ENCODE results near the gene XRRA1.
"Not testable (repeated sequence)": the region's sequence is repeated elsewhere in the genome, so short reads cannot be mapped to it uniquely, and the experiment has no call there.

Gene XRRA1, protein sequence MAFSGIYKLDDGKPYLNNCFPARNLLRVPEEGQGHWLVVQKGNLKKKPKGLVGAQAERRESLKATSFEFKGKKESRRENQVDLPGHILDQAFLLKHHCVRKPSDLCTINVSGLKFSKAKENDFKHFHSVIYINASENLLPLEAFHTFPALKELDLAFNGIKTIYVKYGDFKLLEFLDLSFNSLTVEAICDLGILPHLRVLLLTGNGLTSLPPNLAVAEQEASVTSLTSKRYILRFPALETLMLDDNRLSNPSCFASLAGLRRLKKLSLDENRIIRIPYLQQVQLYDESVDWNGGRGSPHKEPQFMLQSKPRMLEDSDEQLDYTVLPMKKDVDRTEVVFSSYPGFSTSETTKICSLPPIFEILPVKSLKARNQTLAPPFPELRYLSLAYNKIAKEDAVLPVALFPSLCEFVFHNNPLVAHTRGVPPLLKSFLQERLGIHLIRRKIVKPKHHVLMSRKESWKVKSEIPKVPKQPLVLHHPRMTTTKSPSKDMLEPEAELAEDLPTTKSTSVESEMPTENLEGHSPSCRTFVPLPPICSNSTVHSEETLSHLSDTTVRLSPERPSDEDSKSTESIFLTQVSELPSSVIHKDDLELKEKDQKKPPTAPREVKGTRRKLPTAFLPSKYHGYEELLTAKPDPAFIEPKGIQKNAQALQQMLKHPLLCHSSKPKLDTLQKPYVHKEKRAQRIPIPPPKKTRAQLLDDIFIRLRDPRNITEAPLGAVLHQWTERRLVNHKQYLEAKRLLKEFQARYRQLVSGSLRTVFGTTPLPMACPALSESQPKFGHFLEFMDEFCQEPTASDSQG

DNA sequence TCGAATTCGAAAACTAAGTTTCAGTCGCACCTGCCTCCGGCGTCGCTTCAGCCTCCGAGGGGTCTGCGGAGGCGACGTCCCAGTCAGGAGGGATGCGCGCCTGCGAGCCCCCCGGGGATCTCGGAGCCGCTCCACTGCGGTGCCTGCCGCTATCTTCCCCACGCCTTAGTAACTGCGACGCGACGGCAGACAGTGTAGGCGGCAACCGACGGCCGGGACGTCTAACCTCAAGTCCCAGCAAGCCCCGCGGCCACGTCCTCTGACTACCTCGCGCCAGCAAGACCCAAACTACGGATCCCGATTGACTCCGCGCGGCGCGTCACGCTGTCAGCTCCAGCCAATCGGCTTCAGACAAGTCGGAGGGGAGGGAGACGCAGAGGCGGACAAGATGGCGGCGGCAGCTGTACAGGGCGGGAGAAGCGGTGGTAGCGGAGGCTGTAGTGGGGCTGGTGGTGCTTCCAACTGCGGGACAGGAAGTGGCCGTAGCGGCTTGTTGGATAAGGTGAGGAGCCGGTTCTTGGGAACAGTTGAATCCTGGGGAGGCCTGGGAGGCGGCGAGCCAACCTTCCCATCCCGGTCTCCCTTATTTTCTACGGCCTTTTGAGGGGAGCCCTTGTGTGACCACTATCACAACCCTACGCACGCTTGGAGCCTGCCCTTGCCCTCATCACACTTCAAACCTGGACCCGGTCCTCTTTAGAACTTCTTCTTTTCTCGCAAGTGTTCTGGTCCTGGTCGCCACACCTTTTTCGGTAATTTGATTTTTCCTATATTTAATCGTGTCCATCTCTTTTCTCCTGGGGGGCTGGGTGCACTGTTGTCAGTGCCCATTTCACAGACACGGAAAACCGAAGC is at the start of gene XRRA1, which contains the start of gene SPCS2:
Gene XRRA1, minus strand, starts transcription at position 194 of the 855 bp plus-strand sequence. CDS start 8,213 bp downstream, outside the sequence.
Gene SPCS2, plus strand, starts transcription at position 369 of the 855 bp plus-strand sequence. Its CDS starts 20 bp downstream, at position 389.
- Histone ChIP-seq H3K27ac (ENCODE audit: low read length) (peak within 1 kb of the TSS; percentile 68), H3K9ac (ENCODE audit: low read length) (peak within 1 kb of the TSS; percentile 90)

DNA sequence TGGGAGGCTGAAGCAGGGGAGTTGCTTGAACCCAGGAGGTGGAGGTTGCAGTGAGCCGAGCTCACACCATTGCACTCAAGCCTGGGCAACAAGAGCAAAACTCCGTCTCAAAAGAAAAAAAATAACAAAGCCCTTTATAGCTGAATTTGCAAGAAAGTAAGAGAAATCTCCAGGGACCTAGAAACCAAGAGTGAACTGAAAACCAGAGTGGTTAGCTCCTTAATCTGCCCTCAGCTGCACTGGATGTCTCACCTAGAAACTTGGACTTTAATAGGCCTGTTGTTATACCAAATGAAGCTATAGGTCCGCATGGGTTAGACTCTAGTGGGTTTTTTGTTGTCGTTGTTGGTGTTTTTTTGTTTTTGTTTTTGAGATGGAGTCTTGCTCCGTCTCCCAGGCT is 44.0 kb upstream of the XRRA1 start:
- Histone ChIP-seq H3K4me3 (ENCODE audit: low read length) (no peak overlapping the region), H3K27ac (ENCODE audit: low read length) (no peak overlapping the region), H3K9ac (ENCODE audit: low read length) (no peak overlapping the region), H3K4me1 (ENCODE audit: control insufficient read depth, low read depth, low read length) (no peaks in the 10 kb centered on the region), H3K27me3 (ENCODE audit: control insufficient read depth, insufficient read depth, low read length) (no peaks in the 10 kb centered on the region), H3K36me3 (ENCODE audit: control insufficient read depth, low read depth, low read length) (peaks cover 13% of the 10 kb centered on the region), H3K9me3 (ENCODE audit: control insufficient read depth, low read depth, low read length) (no peaks in the 10 kb centered on the region)

More for the DNA sequence above, at the start of gene XRRA1, which contains the start of gene SPCS2:
- Histone ChIP-seq H3K9me3 (ENCODE audit: control insufficient read depth, low read depth, low read length) (no peaks in the 10 kb centered on the region), H3K27me3 (ENCODE audit: control insufficient read depth, insufficient read depth, low read length) (no peaks in the 10 kb centered on the region), H3K4me3 (ENCODE audit: low read length) (peak within 1 kb of the TSS; percentile 88), H3K36me3 (ENCODE audit: control insufficient read depth, low read depth, low read length) (peaks cover 6% of the 10 kb centered on the region), H3K4me1 (ENCODE audit: control insufficient read depth, low read depth, low read length) (peaks cover 7% of the 10 kb centered on the region)

DNA sequence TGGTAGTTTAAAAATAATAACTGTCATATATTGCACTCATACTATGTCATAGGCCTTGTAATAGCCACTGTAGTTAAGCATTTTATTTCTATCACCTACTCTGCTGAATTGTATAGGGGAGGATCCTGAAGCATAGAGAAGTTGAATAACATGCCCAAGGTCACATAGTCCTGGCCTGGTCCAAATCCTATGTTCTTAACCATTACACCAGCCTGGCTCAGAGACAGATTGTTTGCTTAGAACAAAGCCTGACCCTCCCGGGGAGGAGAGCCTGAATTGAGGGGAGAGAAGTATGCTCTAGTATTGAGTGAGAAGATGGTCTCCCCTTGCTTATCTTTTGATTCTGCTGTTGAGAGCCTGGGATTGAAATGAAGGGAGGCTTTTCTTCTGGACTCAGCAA is 42.0 kb upstream of the XRRA1 start:
- no peak overlapping the region for H3K4me3 ChIP-seq (ENCODE audit: low read length)
- no peak overlapping the region for H3K27ac ChIP-seq (ENCODE audit: low read length)
- peaks cover 13% of the 10 kb centered on the region for H3K36me3 ChIP-seq (ENCODE audit: control insufficient read depth, low read depth, low read length)
- no peaks in the 10 kb centered on the region for H3K27me3 ChIP-seq (ENCODE audit: control insufficient read depth, insufficient read depth, low read length)
- H3K9me3 ChIP-seq (ENCODE audit: control insufficient read depth, low read depth, low read length) = no peaks in the 10 kb centered on the region
- H3K9ac ChIP-seq (ENCODE audit: low read length) = no peak overlapping the region
- no peaks in the 10 kb centered on the region for H3K4me1 ChIP-seq (ENCODE audit: control insufficient read depth, low read depth, low read length)

DNA sequence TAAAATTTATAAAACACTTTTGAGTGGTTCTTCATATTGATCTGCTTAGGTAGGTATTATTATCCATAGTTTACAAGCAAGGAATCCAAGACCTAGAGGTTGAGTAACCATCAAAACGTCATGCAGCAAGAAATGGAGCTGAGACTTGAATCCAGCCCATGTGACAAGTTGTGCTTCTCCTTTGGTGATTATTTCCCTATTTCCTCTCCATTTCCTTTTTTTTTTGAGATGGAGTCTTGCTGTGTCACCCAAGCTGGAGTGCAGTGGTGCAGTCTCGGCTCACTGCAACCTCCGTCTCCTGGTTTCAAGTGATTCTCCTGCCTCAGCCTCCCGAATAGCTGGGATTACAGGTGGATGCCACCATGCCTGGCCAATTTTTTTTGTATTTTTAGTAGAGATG is 41.3 kb upstream of the XRRA1 start:
- not testable (repeated sequence) for H3K27ac ChIP-seq (ENCODE audit: low read length); H3K4me3 ChIP-seq (ENCODE audit: low read length); H3K36me3 ChIP-seq (ENCODE audit: control insufficient read depth, low read depth, low read length); H3K27me3 ChIP-seq (ENCODE audit: control insufficient read depth, insufficient read depth, low read length); H3K9ac ChIP-seq (ENCODE audit: low read length); H3K9me3 ChIP-seq (ENCODE audit: control insufficient read depth, low read depth, low read length); H3K4me1 ChIP-seq (ENCODE audit: control insufficient read depth, low read depth, low read length)

DNA sequence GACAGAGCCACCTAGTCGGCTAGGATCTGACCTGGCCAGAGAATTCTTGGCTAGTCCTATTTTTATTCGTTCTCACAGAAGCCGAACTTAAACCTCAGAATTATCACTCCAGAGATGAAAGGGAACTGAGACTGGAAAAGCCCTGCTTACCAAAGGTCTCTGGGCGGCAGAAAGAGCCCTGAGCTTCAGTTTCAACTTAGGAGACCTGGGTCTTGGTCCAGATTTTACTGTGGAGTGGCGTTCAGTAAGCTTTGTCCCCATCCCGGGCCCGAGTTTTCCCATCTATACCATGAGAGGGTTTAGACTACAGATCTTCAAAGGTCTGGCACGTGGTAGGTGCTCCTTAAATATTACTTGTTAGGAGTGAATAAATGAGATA is 40.4 kb upstream of the XRRA1 start:
- Histone ChIP-seq H3K4me3 (ENCODE audit: low read length) (peak overlapping the region; percentile 87), H3K27ac (ENCODE audit: low read length) (no peak overlapping the region), H3K9ac (ENCODE audit: low read length) (peak overlapping the region; percentile 75), H3K4me1 (ENCODE audit: control insufficient read depth, low read depth, low read length) (no peaks in the 10 kb centered on the region), H3K9me3 (ENCODE audit: control insufficient read depth, low read depth, low read length) (no peaks in the 10 kb centered on the region), H3K36me3 (ENCODE audit: control insufficient read depth, low read depth, low read length) (peaks cover under 1% of the 10 kb centered on the region), H3K27me3 (ENCODE audit: control insufficient read depth, insufficient read depth, low read length) (no peaks in the 10 kb centered on the region)

DNA sequence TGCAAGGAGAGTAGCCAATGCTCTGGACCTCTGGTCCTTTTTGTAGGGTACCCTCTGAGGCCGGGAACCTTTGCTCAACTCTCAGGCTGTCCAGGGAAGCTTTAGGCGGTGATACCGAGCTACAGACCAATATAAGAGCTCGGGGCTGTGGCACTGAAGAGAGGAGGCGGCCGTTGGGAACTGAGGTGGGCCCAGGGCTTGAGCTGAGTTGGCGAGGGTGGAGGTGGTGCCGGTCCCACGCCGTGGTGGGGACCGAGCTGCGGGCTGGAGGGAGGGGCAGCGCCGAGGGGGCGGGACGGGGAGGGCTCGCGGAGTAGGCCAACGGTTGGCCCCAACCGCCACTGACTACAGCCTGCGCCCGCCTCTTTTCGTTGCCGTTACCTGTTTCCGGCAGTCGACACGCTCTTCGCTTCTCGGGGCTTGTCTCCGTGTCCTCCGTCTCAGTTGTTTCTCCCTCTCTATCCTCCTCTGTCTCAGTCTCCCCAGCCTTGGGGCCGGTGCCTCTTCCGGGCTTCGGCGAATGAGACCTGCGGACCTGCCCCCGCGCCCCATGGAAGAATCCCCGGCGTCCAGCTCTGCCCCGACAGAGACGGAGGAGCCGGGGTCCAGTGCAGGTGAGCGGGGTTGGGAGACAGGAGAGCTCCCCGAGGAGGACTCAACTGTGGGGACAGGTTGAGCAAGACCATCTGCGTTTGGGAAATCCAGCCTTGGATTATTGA is 39.8 kb upstream of the XRRA1 start, which contains the start of gene NEU3:
Gene NEU3, plus strand, starts transcription at position 393 of the 719 bp plus-strand sequence. Its CDS starts 128 bp downstream, at position 521.
- no peaks in the 10 kb centered on the region for H3K36me3 ChIP-seq (ENCODE audit: control insufficient read depth, low read depth, low read length)

DNA sequence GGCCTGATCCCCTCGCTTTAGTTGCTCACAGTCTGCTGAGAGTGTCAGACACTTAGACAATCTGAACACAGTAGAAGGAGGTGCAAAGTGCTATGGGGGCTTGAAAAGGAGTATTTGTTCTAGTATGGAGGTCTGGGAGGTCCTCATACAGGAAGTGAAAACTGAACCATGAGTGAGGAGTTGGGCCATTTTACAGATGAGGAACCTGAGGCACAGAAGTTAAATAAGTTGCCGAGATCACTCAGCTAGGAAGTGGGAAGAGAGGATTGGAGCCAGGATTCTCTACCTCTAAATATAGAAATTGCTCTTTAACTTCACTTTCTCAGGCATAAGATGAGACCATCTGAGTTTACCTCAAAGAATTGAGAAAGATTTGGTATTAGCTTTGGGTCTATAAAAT is 35.8 kb upstream of the XRRA1 start:
- Histone ChIP-seq H3K36me3 (ENCODE audit: control insufficient read depth, low read depth, low read length) (no peaks in the 10 kb centered on the region), H3K4me1 (ENCODE audit: control insufficient read depth, low read depth, low read length) (no peaks in the 10 kb centered on the region), H3K4me3 (ENCODE audit: low read length) (no peak overlapping the region), H3K9me3 (ENCODE audit: control insufficient read depth, low read depth, low read length) (no peaks in the 10 kb centered on the region), H3K27ac (ENCODE audit: low read length) (no peak overlapping the region), H3K9ac (ENCODE audit: low read length) (no peak overlapping the region), H3K27me3 (ENCODE audit: control insufficient read depth, insufficient read depth, low read length) (no peaks in the 10 kb centered on the region)

More for the DNA sequence above, 39.8 kb upstream of the XRRA1 start, which contains the start of gene NEU3:
- H3K4me3 ChIP-seq (ENCODE audit: low read length) = peak within 1 kb of the TSS; percentile 87
- no peaks in the 10 kb centered on the region for H3K27me3 ChIP-seq (ENCODE audit: control insufficient read depth, insufficient read depth, low read length)
- H3K9me3 ChIP-seq (ENCODE audit: control insufficient read depth, low read depth, low read length) = no peaks in the 10 kb centered on the region
- no peaks in the 10 kb centered on the region for H3K4me1 ChIP-seq (ENCODE audit: control insufficient read depth, low read depth, low read length)
- H3K9ac ChIP-seq (ENCODE audit: low read length) = peak within 1 kb of the TSS; percentile 75
- H3K27ac ChIP-seq (ENCODE audit: low read length) = peak within 1 kb of the TSS; percentile 64

DNA sequence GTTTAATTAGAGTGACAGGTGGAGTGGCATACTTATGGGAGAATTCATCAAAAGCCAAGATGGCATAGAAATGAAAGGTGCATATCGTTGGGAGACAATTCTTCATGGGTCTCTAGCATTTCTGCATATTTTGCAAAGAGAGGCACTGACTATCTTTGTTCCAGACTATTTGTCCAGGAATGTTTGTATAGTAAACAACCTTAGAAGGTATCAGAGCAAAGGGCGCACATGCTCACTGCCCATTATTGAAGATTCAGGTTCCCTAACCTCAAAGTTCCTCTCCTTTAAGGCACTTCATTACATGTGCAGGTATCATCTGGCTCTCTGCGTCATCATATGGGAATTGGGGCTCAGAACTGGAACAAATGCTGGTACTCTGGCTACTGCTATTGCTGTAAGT is 35.2 kb upstream of the XRRA1 start:
- H3K36me3 ChIP-seq (ENCODE audit: control insufficient read depth, low read depth, low read length) = no peaks in the 10 kb centered on the region
- no peaks in the 10 kb centered on the region for H3K9me3 ChIP-seq (ENCODE audit: control insufficient read depth, low read depth, low read length)
- H3K27me3 ChIP-seq (ENCODE audit: control insufficient read depth, insufficient read depth, low read length) = no peaks in the 10 kb centered on the region
- H3K9ac ChIP-seq (ENCODE audit: low read length) = no peak overlapping the region
- no peak overlapping the region for H3K27ac ChIP-seq (ENCODE audit: low read length)
- H3K4me1 ChIP-seq (ENCODE audit: control insufficient read depth, low read depth, low read length) = no peaks in the 10 kb centered on the region
- H3K4me3 ChIP-seq (ENCODE audit: low read length) = no peak overlapping the region

DNA sequence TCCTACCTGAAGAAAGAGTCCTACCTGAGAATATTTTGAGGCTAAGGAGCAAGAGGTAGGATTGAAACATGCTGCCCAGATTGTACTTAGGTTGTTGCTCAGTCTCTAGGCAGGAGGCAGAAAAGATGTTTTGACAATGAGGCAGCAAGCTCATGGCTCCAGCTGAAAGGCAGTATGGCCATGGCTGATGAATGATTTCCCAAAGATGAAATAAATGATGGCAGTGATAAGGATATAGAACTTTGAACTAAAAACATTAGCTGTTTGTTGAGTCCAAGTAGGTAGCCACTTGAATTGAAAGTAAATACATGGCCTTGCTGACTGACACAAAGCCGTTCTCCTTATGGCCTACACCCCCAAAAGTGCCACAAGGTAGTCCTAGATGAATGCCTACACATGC is 33.0 kb upstream of the XRRA1 start:
- Histone ChIP-seq H3K4me1 (ENCODE audit: control insufficient read depth, low read depth, low read length) (no peaks in the 10 kb centered on the region), H3K36me3 (ENCODE audit: control insufficient read depth, low read depth, low read length) (peaks cover 8% of the 10 kb centered on the region), H3K4me3 (ENCODE audit: low read length) (no peak overlapping the region), H3K27me3 (ENCODE audit: control insufficient read depth, insufficient read depth, low read length) (no peaks in the 10 kb centered on the region), H3K9me3 (ENCODE audit: control insufficient read depth, low read depth, low read length) (no peaks in the 10 kb centered on the region), H3K9ac (ENCODE audit: low read length) (no peak overlapping the region), H3K27ac (ENCODE audit: low read length) (no peak overlapping the region)

DNA sequence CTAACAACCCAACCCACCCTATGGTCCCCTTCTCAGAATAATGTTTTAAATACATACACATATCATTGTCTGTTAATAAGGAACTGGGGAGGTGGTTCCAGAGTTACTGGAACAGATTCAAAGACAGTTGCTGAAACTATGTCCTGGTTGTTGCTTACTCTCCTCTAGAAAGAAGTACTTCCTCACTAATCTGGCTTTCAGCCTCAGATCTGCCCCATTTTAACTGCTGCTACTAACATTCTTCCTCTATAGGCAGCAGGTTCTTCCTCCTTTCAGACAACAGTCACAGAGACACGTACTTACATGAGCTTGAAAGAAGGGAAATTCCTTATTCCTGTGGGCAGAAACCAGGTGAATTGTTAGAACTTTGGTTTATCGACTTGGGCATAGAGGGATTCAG is 31.7 kb upstream of the XRRA1 start:
- H3K9ac ChIP-seq (ENCODE audit: low read length) = no peak overlapping the region
- H3K4me1 ChIP-seq (ENCODE audit: control insufficient read depth, low read depth, low read length) = no peaks in the 10 kb centered on the region
- H3K27me3 ChIP-seq (ENCODE audit: control insufficient read depth, insufficient read depth, low read length) = no peaks in the 10 kb centered on the region
- H3K4me3 ChIP-seq (ENCODE audit: low read length) = no peak overlapping the region
- no peak overlapping the region for H3K27ac ChIP-seq (ENCODE audit: low read length)
- H3K9me3 ChIP-seq (ENCODE audit: control insufficient read depth, low read depth, low read length) = no peaks in the 10 kb centered on the region
- peaks cover 19% of the 10 kb centered on the region for H3K36me3 ChIP-seq (ENCODE audit: control insufficient read depth, low read depth, low read length)
